ENCODE measurements around the gene TENM3.

TENM3 gene

GRCh38 chr4:182828360-182829025 is 585.3 kb downstream of the TENM3 start:
- DNase-seq = no peak

GRCh38 chr4:182829196-182829595 is 586.0 kb downstream of the TENM3 start:
- no peak for DNase-seq

GRCh38 chr4:182831376-182831775 is 588.2 kb downstream of the TENM3 start:
- no peak for DNase-seq

- DNase-seq = no peak
These were observed 589.3 kb downstream of the TENM3 start for GRCh38 chr4:182832352-182833120.

- DNase-seq = no peak
These were observed 592.0 kb downstream of the TENM3 start for GRCh38 chr4:182835006-182835740.

GRCh38 chr4:182837831-182838230 is 594.6 kb downstream of the TENM3 start:
- no peak for DNase-seq

GRCh38 chr4:182838535-182838934 is 595.3 kb downstream of the TENM3 start:
- DNase-seq = no peak

GRCh38 chr4:182839256-182839655 is 596.1 kb downstream of the TENM3 start:
- no peak for DNase-seq

GRCh38 chr4:182840108-182840507 is 596.9 kb downstream of the TENM3 start:
- no peak for DNase-seq

- DNase-seq = no peak
These were observed 599.0 kb downstream of the TENM3 start for GRCh38 chr4:182842104-182842600.

- no peak for DNase-seq
These were observed 599.7 kb downstream of the TENM3 start for GRCh38 chr4:182842759-182843390.

GRCh38 chr4:182843808-182844325 is 600.7 kb downstream of the TENM3 start:
- no peak for DNase-seq

GRCh38 chr4:182845618-182846017 is 602.4 kb downstream of the TENM3 start:
- DNase-seq = no peak

GRCh38 chr4:182846036-182846435 is 602.8 kb downstream of the TENM3 start:
- no peak for DNase-seq

- no peak for DNase-seq
These were observed 604.6 kb downstream of the TENM3 start for GRCh38 chr4:182847576-182848450.

- no peak for DNase-seq
These were observed 605.5 kb downstream of the TENM3 start for GRCh38 chr4:182848685-182849084.
